MCF 10A (cell line): ENCODE measurements around the gene VSTM4. TPM values are rescaled to one million over a fixed set of nuclear protein-coding genes. Genes with fewer than 3 reads are reported as not detected.
A peak's percentile ranks its signal among the peaks of the same experiment; 100 is the strongest.

Experiments
- BruUV-seq: library from RNA; stranded (reverse); fragments of 400-500 nt; replicated peaks from 2 replicates; lab custom pipeline; 2021; lab: Mats Ljungman, UMichigan
- CTCF ChIA-PET: fragments of 300-600 bp; sonication (Branson Sonifier 250); formaldehyde crosslinking; extraction: SDS; loops from one replicate; lab custom pipeline; 2021; ENCODE audit warnings: antibody characterized with exemption, inconsistent platforms; lab: Yijun Ruan, JAX
- POLR2A ChIA-PET: fragments of 300-600, 350-650 bp; sonication (Branson Sonifier 250); formaldehyde crosslinking; extraction: SDS; loops from one replicate; lab custom pipeline; 2020; ENCODE audit warnings: antibody characterized with exemption, inconsistent platforms; lab: Yijun Ruan, JAX
- DNase-seq: peaks from one replicate; pipeline ENCODE4 v3.0.0-alpha.2; 2018; ENCODE audit not compliant: unreplicated experiment
- H3K27ac Mint-ChIP-seq: one replicate; pipeline ENCODE4 v1.8.0; 2022; ENCODE audit warnings: mild to moderate bottlenecking, low read depth, mixed read lengths; ENCODE audit not compliant: unreplicated experiment
- H3K27me3 Mint-ChIP-seq: one replicate; pipeline ENCODE4 v1.8.0; 2022; ENCODE audit warnings: mixed read lengths; ENCODE audit not compliant: insufficient read depth, unreplicated experiment
- H3K36me3 Mint-ChIP-seq: one replicate; pipeline ENCODE4 v1.8.0; 2022; ENCODE audit warnings: mild to moderate bottlenecking, moderate library complexity, mixed read lengths; ENCODE audit not compliant: insufficient read depth, unreplicated experiment
- H3K4me1 Mint-ChIP-seq: one replicate; pipeline ENCODE4 v1.8.0; 2022; ENCODE audit warnings: mixed read lengths; ENCODE audit not compliant: insufficient read depth, unreplicated experiment
- H3K4me3 Mint-ChIP-seq: one replicate; pipeline ENCODE4 v1.8.0; 2022; ENCODE audit warnings: mild to moderate bottlenecking, moderate library complexity, mixed read lengths; ENCODE audit not compliant: unreplicated experiment
- H3K9me3 Mint-ChIP-seq: one replicate; pipeline ENCODE4 v1.8.0; 2022; ENCODE audit warnings: mixed read lengths; ENCODE audit not compliant: unreplicated experiment
- CTCF ChIP-seq: fragments of 200-600 bp; IDR thresholded peaks from one replicate; pipeline ENCODE4 v1.8.0; 2022; ENCODE audit warnings: antibody characterized with exemption, mild to moderate bottlenecking; ENCODE audit not compliant: unreplicated experiment
- intact Hi-C: fragments of 100-400 bp; cut with micrococcal nuclease; formaldehyde crosslinking; loops from 2 replicates; pipeline ENCODE4 v1.14.1; 2022
- total RNA-seq: library from RNA; stranded (reverse); gene quantifications from 2 replicates; pipeline ENCODE4 v1.2.3, GENCODE V29; 2022

The VSTM4 gene
- total RNA-seq, 1 experiment from 2014 or later: not detected

GRCh38 chr10:49037187-49037586 is 78.1 kb downstream of the VSTM4 start:
- Mint-ChIP-seq H3K27me3 (peaks cover 6% of the 10 kb centered on the region), H3K4me1 (no peaks in the 10 kb centered on the region), H3K4me3 (no peak overlapping the region), H3K9me3 (no peaks in the 10 kb centered on the region), H3K36me3 (no peaks in the 10 kb centered on the region), H3K27ac (no peak overlapping the region)
- ChIA-PET POLR2A (no interaction called here), CTCF (no interaction called here)
- no peak for TF ChIP-seq CTCF
- peak; percentile 54 for DNase-seq
- no TSS peak for BruUV-seq
- intact Hi-C loops: no loop called here

GRCh38 chr10:49036638-49037037 is 78.7 kb downstream of the VSTM4 start:
- Mint-ChIP-seq H3K27me3 (peaks cover 9% of the 10 kb centered on the region), H3K4me1 (no peaks in the 10 kb centered on the region), H3K9me3 (no peaks in the 10 kb centered on the region), H3K27ac (no peak overlapping the region), H3K4me3 (no peak overlapping the region), H3K36me3 (no peaks in the 10 kb centered on the region)
- DNase-seq: no peak
- no TSS peak for BruUV-seq
- CTCF ChIA-PET: no interaction called here
- POLR2A ChIA-PET: no interaction called here
- intact Hi-C loops: no loop called here
- TF ChIP-seq CTCF: no peak

GRCh38 chr10:49035920-49036319 is 79.4 kb downstream of the VSTM4 start:
- BruUV-seq: no TSS peak
- DNase-seq: no peak
- no peak for TF ChIP-seq CTCF
- Mint-ChIP-seq H3K4me3 (no peak overlapping the region), H3K4me1 (no peaks in the 10 kb centered on the region), H3K27me3 (peaks cover 9% of the 10 kb centered on the region), H3K9me3 (no peaks in the 10 kb centered on the region), H3K27ac (no peak overlapping the region), H3K36me3 (no peaks in the 10 kb centered on the region)
- CTCF ChIA-PET: no interaction called here
- intact Hi-C loops: no loop called here
- POLR2A ChIA-PET: no interaction called here

DNA sequence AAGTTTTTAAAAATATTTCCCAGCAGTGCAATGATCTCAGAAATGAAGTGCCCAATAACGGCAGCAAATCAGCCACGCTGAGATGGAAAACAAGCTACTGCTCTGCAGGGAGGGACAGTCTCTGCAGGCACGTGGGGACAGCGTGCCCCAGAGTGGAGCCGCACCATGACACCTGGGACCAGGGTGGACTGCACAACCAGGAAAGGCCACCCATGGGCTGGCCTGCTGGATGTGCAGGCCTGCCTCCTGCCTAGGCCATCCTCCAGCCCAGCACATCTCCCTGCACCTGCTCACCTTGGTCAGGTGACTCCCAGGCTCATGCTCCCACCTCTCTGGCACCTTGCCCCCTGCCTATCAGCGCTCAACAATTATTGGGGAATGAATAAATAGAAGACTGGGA is 80.4 kb downstream of the VSTM4 start:
- no peak for DNase-seq
- no peak overlapping the region for H3K27ac Mint-ChIP-seq
- intact Hi-C loops: no loop called here
- TF ChIP-seq CTCF: no peak
- H3K9me3 Mint-ChIP-seq: no peaks in the 10 kb centered on the region
- no peaks in the 10 kb centered on the region for H3K36me3 Mint-ChIP-seq
- H3K27me3 Mint-ChIP-seq: peaks cover 9% of the 10 kb centered on the region
- ChIA-PET POLR2A (no interaction called here), CTCF (no interaction called here)
- H3K4me1 Mint-ChIP-seq: no peaks in the 10 kb centered on the region
- no peak overlapping the region for H3K4me3 Mint-ChIP-seq
- no TSS peak for BruUV-seq
